MM.1S (cell line): Measurements from ENCODE around the gene ZNF618.

Experiments
- CTCF ChIP-seq: fragments of 300-600 bp; sonication (generic); IDR thresholded peaks from 2 replicates; pipeline ENCODE4 v1.5.1; 2016; ENCODE audit warnings: antibody characterized with exemption, low read length, mixed read lengths
- EZH2 ChIP-seq: fragments of 300-600 bp; sonication (generic); optimal IDR thresholded peaks from 2 replicates; pipeline ENCODE3; 2017; ENCODE audit warnings: low read depth, mild to moderate bottlenecking, antibody characterized with exemption, low read length, mixed read lengths
- EZH2phosphoT487 ChIP-seq: fragments of 300-600 bp; sonication (generic); IDR thresholded peaks from 2 replicates; pipeline ENCODE4 v1.6.1; 2018; ENCODE audit warnings: antibody characterized with exemption, low read length

GRCh38 chr9:114008667-114009410, 132.7 kb downstream of the ZNF618 start:
- TF ChIP-seq CTCF = no peak
- TF ChIP-seq EZH2phosphoT487 = no peak
- TF ChIP-seq EZH2 = no peak
